COLO829 (cell line): ENCODE measurements around the gene CD163.
A peak's percentile ranks its signal among the peaks of the same experiment; 100 is the strongest.
"Not testable (repeated sequence)": the region's sequence is repeated elsewhere in the genome, so short reads cannot be mapped to it uniquely, and the experiment has no call there.

ENCODE experiments used
- DNase-seq: peaks from one replicate; pipeline ENCODE4 v3.0.0; 2012; ENCODE audit warnings: low spot score

CD163 gene

GRCh38 chr12:7503686-7504415 is at the start of gene CD163:
CD163 (minus strand) TSS chr12:7503777; CDS start chr12:7503690, 87 bp downstream.
- no peak for DNase-seq

GRCh38 chr12:7542813-7543212 is 39.2 kb upstream of the CD163 start:
- no peak for DNase-seq

GRCh38 chr12:7542046-7542445 is 38.5 kb upstream of the CD163 start:
- no peak for DNase-seq

- DNase-seq: no peak
These were observed 10.8 kb upstream of the CD163 start for GRCh38 chr12:7514416-7514815.

GRCh38 chr12:7512553-7512952 is 9.0 kb upstream of the CD163 start:
- no peak for DNase-seq

GRCh38 chr12:7509793-7510470 is 6.4 kb upstream of the CD163 start:
- DNase-seq: not testable (repeated sequence)

GRCh38 chr12:7502612-7503011 is 965 bp downstream of the CD163 start:
- no peak for DNase-seq

GRCh38 chr12:7501031-7501588 is 2.5 kb downstream of the CD163 start:
- DNase-seq: no peak

- DNase-seq: no peak
These were observed 3.9 kb downstream of the CD163 start for GRCh38 chr12:7499636-7500035.

GRCh38 chr12:7498809-7499208 is 4.8 kb downstream of the CD163 start:
- no peak for DNase-seq

GRCh38 chr12:7497661-7498060 is 5.9 kb downstream of the CD163 start:
- DNase-seq: no peak

- no peak for DNase-seq
These were observed 7.1 kb downstream of the CD163 start for GRCh38 chr12:7496451-7496850.

GRCh38 chr12:7495136-7495535 is 8.4 kb downstream of the CD163 start:
- DNase-seq: no peak

GRCh38 chr12:7493006-7493405 is 10.6 kb downstream of the CD163 start:
- DNase-seq: no peak

- DNase-seq: no peak
These were observed 17.1 kb downstream of the CD163 start for GRCh38 chr12:7486512-7486911.

GRCh38 chr12:7485095-7485494 is 18.5 kb downstream of the CD163 start:
- DNase-seq: no peak

- no peak for DNase-seq
These were observed 20.2 kb downstream of the CD163 start for GRCh38 chr12:7483343-7483742.

GRCh38 chr12:7479771-7480170 is 23.8 kb downstream of the CD163 start:
- DNase-seq: no peak

- DNase-seq: no peak
These were observed 31.5 kb downstream of the CD163 start for GRCh38 chr12:7472060-7472459.

GRCh38 chr12:7460375-7461259 is 43.0 kb downstream of the CD163 start:
- DNase-seq: peak; percentile 65

GRCh38 chr12:7459973-7460372 is 43.6 kb downstream of the CD163 start:
- no peak for DNase-seq

- DNase-seq: no peak
These were observed 51.8 kb downstream of the CD163 start for GRCh38 chr12:7451756-7452155.
